Esophagus squamous epithelium (tissue), 4 donors: ENCODE results near the gene JAZF1.

Source experiments
- CTCF ChIP-seq, 6 experiments: fragments of 450-650 bp in 4 of 6; fragments of 200-600 bp in 2 of 6; sonication (generic) in 2 of 6; IDR thresholded peaks; one replicate each; pipeline ENCODE4 v1.5.1; 2016 to 2019; ENCODE audit warnings: antibody characterized with exemption in 6 of 6, mild to moderate bottlenecking in 4 of 6, moderate library complexity in 4 of 6
- POLR2A ChIP-seq, 4 donors: fragments of 450-650 bp; IDR thresholded peaks; one replicate each; pipeline ENCODE4 v1.6.1; 2017; ENCODE audit warnings: antibody characterized with exemption in 4 of 4, mild to moderate bottlenecking in 4 of 4, moderate library complexity in 3 of 4

DNA sequence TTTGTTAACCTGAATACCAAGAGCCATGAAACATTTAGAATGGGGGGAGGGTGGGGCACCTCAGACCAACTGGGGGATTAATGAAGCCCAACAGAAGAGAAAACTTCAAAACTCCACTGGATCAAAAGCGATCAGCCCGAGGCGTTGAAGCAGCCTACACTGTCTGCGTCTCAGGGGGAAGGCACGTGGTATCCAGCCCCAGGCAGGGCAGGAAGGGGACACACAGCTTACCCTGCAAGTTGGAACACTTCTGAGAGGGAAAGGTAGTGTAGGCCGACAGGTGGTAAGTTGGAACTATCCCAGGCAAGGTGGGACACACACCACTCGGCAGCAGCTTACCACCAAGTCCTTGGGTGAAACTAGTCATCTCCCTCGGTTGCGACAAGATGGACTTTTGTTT lies 337.7 kb downstream of the JAZF1 start:
- no peak for TF ChIP-seq CTCF (IDR thresholded peaks at IDR 0.05)
- TF ChIP-seq POLR2A (IDR thresholded peaks at IDR 0.05): no peak
